MM.1S (cell line): ENCODE measurements around the gene RXRA.

Experiments
- DNase-seq: peaks from one replicate; pipeline ENCODE4 v3.0.0-alpha.2; 2015
- H2AFZ ChIP-seq: fragments of 300-600 bp; sonication (generic); 2 replicates; pipeline ENCODE4 v1.6.0; 2016; ENCODE audit warnings: antibody characterized with exemption, low read length
- H3F3A ChIP-seq: fragments of 300-600 bp; sonication (generic); 2 replicates; pipeline ENCODE4 v1.6.1; 2016; ENCODE audit warnings: mild to moderate bottlenecking, antibody characterized with exemption, low read length, moderate library complexity, mixed read lengths; ENCODE audit not compliant: insufficient read depth
- H3K27ac ChIP-seq: fragments of 300-600 bp; sonication (generic); 2 replicates; pipeline ENCODE4 v1.5.1; 2016; ENCODE audit warnings: mild to moderate bottlenecking, low read length
- H3K27me3 ChIP-seq: fragments of 300-600 bp; sonication (generic); replicated peaks from 2 replicates; pipeline ENCODE4 v1.6.0; 2016; ENCODE audit warnings: low read length; ENCODE audit not compliant: insufficient read depth
- H3K36me3 ChIP-seq: fragments of 300-600 bp; sonication (generic); replicated peaks from 2 replicates; pipeline ENCODE4 v1.6.1; 2016; ENCODE audit warnings: mild to moderate bottlenecking, low read length, mixed read lengths; ENCODE audit not compliant: insufficient read depth
- H3K4me1 ChIP-seq: fragments of 300-600 bp; sonication (generic); 2 replicates; pipeline ENCODE4 v1.6.1; 2016; ENCODE audit warnings: low read length, mixed read lengths
- H3K4me2 ChIP-seq: fragments of 300-600 bp; sonication (generic); 2 replicates; pipeline ENCODE4 v1.6.0; 2016; ENCODE audit warnings: low read depth, low read length
- H3K4me3 ChIP-seq: fragments of 300-600 bp; sonication (generic); 2 replicates; pipeline ENCODE4 v1.5.1; 2016; ENCODE audit warnings: low read length, mixed read lengths
- H3K79me2 ChIP-seq: fragments of 300-600 bp; sonication (generic); 2 replicates; pipeline ENCODE4 v1.6.1; 2016; ENCODE audit warnings: mixed run types, low read length, mixed read lengths
- H3K9ac ChIP-seq: fragments of 300-600 bp; sonication (generic); 2 replicates; pipeline ENCODE4 v1.6.1; 2016; ENCODE audit warnings: low read length, mixed read lengths
- H3K9me2 ChIP-seq: fragments of 300-600 bp; sonication (generic); replicated peaks from 2 replicates; pipeline ENCODE4 v1.6.1; 2016; ENCODE audit warnings: mild to moderate bottlenecking, low read length, mixed read lengths; ENCODE audit not compliant: insufficient read depth
- H3K9me3 ChIP-seq: fragments of 300-600 bp; sonication (generic); replicated peaks from 2 replicates; pipeline ENCODE4 v1.6.1; 2016; ENCODE audit warnings: mild to moderate bottlenecking, low read length, mixed read lengths; ENCODE audit not compliant: insufficient read depth
- H4K20me1 ChIP-seq: fragments of 300-600 bp; sonication (generic); 2 replicates; pipeline ENCODE4 v1.6.1; 2016; ENCODE audit warnings: mild to moderate bottlenecking, low read length, moderate library complexity, mixed read lengths; ENCODE audit not compliant: insufficient read depth
- EZH2 ChIP-seq: fragments of 300-600 bp; sonication (generic); optimal IDR thresholded peaks from 2 replicates; pipeline ENCODE3; 2017; ENCODE audit warnings: low read depth, mild to moderate bottlenecking, antibody characterized with exemption, low read length, mixed read lengths
- EZH2phosphoT487 ChIP-seq: fragments of 300-600 bp; sonication (generic); IDR thresholded peaks from 2 replicates; pipeline ENCODE4 v1.6.1; 2018; ENCODE audit warnings: antibody characterized with exemption, low read length

RXRA gene

GRCh38 chr9:134486596-134486995 is 160.3 kb downstream of the RXRA start:
- H3K4me1 ChIP-seq: no peaks in the 10 kb centered on the region
- no peak for DNase-seq
- peaks cover 98% of the 10 kb centered on the region for H3K27me3 ChIP-seq
- H3K27ac ChIP-seq: no peak overlapping the region
- no peaks in the 10 kb centered on the region for H3K36me3 ChIP-seq
- H2AFZ ChIP-seq: no peak overlapping the region
- no peak for TF ChIP-seq EZH2
- no peak for TF ChIP-seq EZH2phosphoT487
- no peaks in the 10 kb centered on the region for H3K79me2 ChIP-seq
- H3K9me2 ChIP-seq: no peaks in the 10 kb centered on the region
- no peak overlapping the region for H3K4me2 ChIP-seq
- no peaks in the 10 kb centered on the region for H3K9me3 ChIP-seq
- no peak overlapping the region for H3K9ac ChIP-seq
- no peaks in the 10 kb centered on the region for H3F3A ChIP-seq
- H4K20me1 ChIP-seq: no peaks in the 10 kb centered on the region
- no peak overlapping the region for H3K4me3 ChIP-seq
